Skin epidermis (tissue), 12 donors: ENCODE data around the gene PRSS2.
A peak's percentile ranks its signal among the peaks of the same experiment; 100 is the strongest.

ENCODE experiments used
- H3K27ac ChIP-seq, 21 experiments: fragments of 200-600 bp; sonication (generic) in 11 of 21; one replicate each; pipeline ENCODE4 v1.5.0; 2020; ENCODE audit warnings: mild to moderate bottlenecking in 3 of 21, inconsistent platforms in 2 of 21, moderate library complexity in 2 of 21
- H3K4me3 ChIP-seq, 7 experiments: fragments of 200-600 bp; sonication (generic) in 2 of 7; one replicate each; pipeline ENCODE4 v1.5.0; 2020; ENCODE audit warnings: inconsistent platforms in 2 of 7, mild to moderate bottlenecking in 2 of 7, moderate library complexity in 1 of 7

Gene PRSS2

GRCh38 chr7:142811154-142811737 lies 40.5 kb downstream of the PRSS2 start:
- no peak overlapping the region for H3K4me3 ChIP-seq
- peak overlapping the region in 8 of 21 experiments; percentile 30 to 99 (median 88) for H3K27ac ChIP-seq

- Histone ChIP-seq H3K4me3 (no peak overlapping the region), H3K27ac (peak overlapping the region in 7 of 21 experiments; percentile 7 to 96 (median 48))
These were observed 41.9 kb downstream of the PRSS2 start for GRCh38 chr7:142812437-142813215.

- Histone ChIP-seq H3K4me3 (no peak overlapping the region), H3K27ac (peak overlapping the region in 7 of 21 experiments; percentile 9 to 96 (median 48))
These were observed 42.5 kb downstream of the PRSS2 start for GRCh38 chr7:142813226-142813625.

- peak overlapping the region in 3 of 21 experiments; percentile 12 to 71 (median 26) for H3K27ac ChIP-seq
- H3K4me3 ChIP-seq: no peak overlapping the region
These were observed 42.9 kb downstream of the PRSS2 start for GRCh38 chr7:142813699-142814098.

GRCh38 chr7:142814451-142814850 lies 43.7 kb downstream of the PRSS2 start:
- H3K4me3 ChIP-seq: no peak overlapping the region
- no peak overlapping the region for H3K27ac ChIP-seq

- Histone ChIP-seq H3K27ac (no peak overlapping the region), H3K4me3 (no peak overlapping the region)
These were observed 44.4 kb downstream of the PRSS2 start for GRCh38 chr7:142815134-142815533.

GRCh38 chr7:142817506-142817905 lies 46.7 kb downstream of the PRSS2 start:
- no peak overlapping the region for H3K27ac ChIP-seq

GRCh38 chr7:142819530-142819929 lies 48.8 kb downstream of the PRSS2 start:
- Histone ChIP-seq H3K4me3 (no peak overlapping the region), H3K27ac (no peak overlapping the region)

More at GRCh38 chr7:142817506-142817905, 46.7 kb downstream of the PRSS2 start:
- H3K4me3 ChIP-seq: no peak overlapping the region

- Histone ChIP-seq H3K27ac (no peak overlapping the region), H3K4me3 (no peak overlapping the region)
These were observed 51.9 kb downstream of the PRSS2 start for GRCh38 chr7:142822714-142823113.
